Measurements from ENCODE around the gene POLR2A.

GRCh38 chr17:7509937-7510336 is 25.8 kb downstream of the POLR2A start:
- TF ChIP-seq CTCF (IDR thresholded peaks at IDR 0.05; ENCODE audit: borderline replicate concordance, extremely low read depth, low read length, poor library complexity, severe bottlenecking) (no peak), EZH2 (IDR thresholded peaks at IDR 0.05; ENCODE audit: borderline replicate concordance, low read depth, low read length, severe bottlenecking) (no peak)
